ENCODE results near the gene MBTPS1.

The MBTPS1 gene

GRCh38 chr16:84096447-84097005 lies 20.2 kb downstream of the MBTPS1 start:
- no peak for TF ChIP-seq CTCF (IDR thresholded peaks at IDR 0.05; ENCODE audit: control extremely low read depth, extremely low read depth, low read depth, missing control alignments)
- ChIA-PET CTCF (interaction anchor here (0.9 to 1.3 kb wide), 4 partner anchors 8 to 91 kb away, joined by 3 to 5 read pairs (median 4); partner anchors contain the start of gene TAF1C), POLR2A (no interaction called here)
- DNase-seq (ENCODE audit: extremely low spot score): no peak

- CTCF ChIA-PET: interaction anchor here (1.4 kb wide), 1 partner anchor 857 kb away, joined by 3 read pairs; no protein-coding TSS in a partner anchor
- POLR2A ChIA-PET: no interaction called here
- no peak for DNase-seq (ENCODE audit: extremely low spot score)
- no peak for TF ChIP-seq CTCF (IDR thresholded peaks at IDR 0.05; ENCODE audit: control extremely low read depth, extremely low read depth, low read depth, missing control alignments)
These were observed 21.3 kb downstream of the MBTPS1 start for GRCh38 chr16:84095466-84095865.

DNA sequence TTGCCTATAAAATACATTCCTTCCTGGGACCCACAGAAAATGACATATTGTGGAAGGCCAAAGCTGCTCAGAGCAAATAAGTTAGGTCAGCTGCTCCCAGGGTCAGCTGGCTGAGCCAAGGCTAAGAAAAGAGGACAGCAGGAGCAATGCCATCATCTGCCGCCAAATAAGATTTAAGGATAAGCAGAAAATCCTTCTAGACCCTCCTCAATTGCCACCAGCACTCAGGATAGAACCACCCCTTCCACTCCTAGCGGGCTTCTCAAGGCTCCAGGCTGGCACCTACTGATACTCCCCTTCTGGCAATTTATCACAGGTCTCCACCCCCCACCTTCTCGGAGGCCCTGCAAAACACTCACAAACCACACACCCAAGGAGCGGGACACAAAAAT lies 22.9 kb downstream of the MBTPS1 start:
- ChIA-PET POLR2A (no interaction called here), CTCF (no interaction called here)
- DNase-seq (ENCODE audit: extremely low spot score): no peak
- TF ChIP-seq CTCF (IDR thresholded peaks at IDR 0.05; ENCODE audit: control extremely low read depth, extremely low read depth, low read depth, missing control alignments): no peak

GRCh38 chr16:84093120-84093878 lies 23.4 kb downstream of the MBTPS1 start:
- TF ChIP-seq CTCF (IDR thresholded peaks at IDR 0.05; ENCODE audit: control extremely low read depth, extremely low read depth, low read depth, missing control alignments): no peak
- ChIA-PET CTCF (interaction anchor here (13.5 kb wide), 1 partner anchor 94 kb away, joined by 155 read pairs; the partner anchor contains the start of gene TAF1C), POLR2A (no interaction called here)
- no peak for DNase-seq (ENCODE audit: extremely low spot score)

GRCh38 chr16:84091460-84091859 lies 25.3 kb downstream of the MBTPS1 start:
- ChIA-PET CTCF (interaction anchor here (13.5 kb wide), 1 partner anchor 96 kb away, joined by 155 read pairs; the partner anchor contains the start of gene TAF1C), POLR2A (interaction anchor here (1.0 kb wide), 1 partner anchor 9 kb away, joined by 3 read pairs; no protein-coding TSS in a partner anchor)
- TF ChIP-seq CTCF (IDR thresholded peaks at IDR 0.05; ENCODE audit: control extremely low read depth, extremely low read depth, low read depth, missing control alignments): no peak
- DNase-seq (ENCODE audit: extremely low spot score): no peak

DNA sequence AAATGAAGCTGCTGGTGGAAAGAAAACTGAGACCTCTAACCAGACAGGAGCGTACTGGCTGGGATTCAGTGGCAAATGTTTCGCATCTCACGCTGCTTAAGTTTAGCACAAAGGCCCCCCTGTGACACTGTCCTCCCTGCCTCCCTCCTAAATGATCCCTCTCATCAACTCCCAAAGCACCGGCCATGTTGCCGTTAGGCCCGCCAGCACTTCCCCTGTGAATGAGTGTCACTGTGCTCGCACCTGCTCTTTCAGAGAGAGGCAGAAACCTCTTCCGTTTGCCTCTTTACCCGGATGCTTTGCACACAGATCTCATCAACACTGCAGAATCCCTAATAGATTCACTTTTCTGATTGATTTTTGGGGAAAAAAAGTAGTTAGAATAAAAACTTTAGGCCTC lies 26.5 kb downstream of the MBTPS1 start:
- ChIA-PET CTCF (interaction anchor here (0.9 to 13.5 kb wide), 2 partner anchors 32 to 97 kb away, joined by 3 to 155 read pairs; partner anchors contain the start of gene TAF1C), POLR2A (no interaction called here)
- DNase-seq (ENCODE audit: extremely low spot score): no peak
- no peak for TF ChIP-seq CTCF (IDR thresholded peaks at IDR 0.05; ENCODE audit: control extremely low read depth, extremely low read depth, low read depth, missing control alignments)
